Measurements from ENCODE around the gene SLC12A5. TPM values are rescaled to one million over a fixed set of nuclear protein-coding genes. Genes with fewer than 3 reads are reported as not detected.
A peak's percentile ranks its signal among the peaks of the same experiment; 100 is the strongest.

SLC12A5 gene
- total and polyA plus RNA-seq, 5 donors, result 1.1 to 6.6 (median 3.0) TPM

DNA sequence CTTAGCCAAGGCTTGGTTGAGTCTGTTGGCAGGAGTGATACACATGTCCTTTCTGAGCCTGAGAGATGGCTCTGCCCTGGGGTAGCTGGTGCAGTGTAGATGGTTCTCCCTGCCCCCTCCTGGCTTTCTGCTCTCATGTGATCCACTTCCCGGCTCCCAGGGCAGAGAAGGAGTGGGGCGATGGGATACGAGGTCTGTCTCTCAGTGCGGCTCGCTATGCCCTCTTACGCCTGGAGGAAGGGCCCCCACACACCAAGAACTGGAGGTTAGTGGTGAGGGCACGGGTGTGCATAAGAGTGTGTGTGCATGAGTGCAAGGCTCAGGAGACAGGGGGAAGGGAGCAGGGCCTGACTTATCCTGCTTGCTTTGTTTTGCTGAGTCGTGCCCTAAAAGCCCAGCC, 18.8 kb downstream of the SLC12A5 start:
- Histone ChIP-seq H3K9me3 (ENCODE audit: control insufficient read depth, low read length) (no peaks in the 10 kb centered on the region), H3K27ac (ENCODE audit: low read length) (no peak overlapping the region), H3K27me3 (ENCODE audit: control insufficient read depth, insufficient read depth) (no peaks in the 10 kb centered on the region), H3K4me1 (ENCODE audit: control insufficient read depth, insufficient read depth, low read length) (no peaks in the 10 kb centered on the region), H3K4me3 (ENCODE audit: low read length) (no peak overlapping the region)
- intact Hi-C loops (cut with DNase I), result no loop called here
- DNase-seq (no peak), ATAC-seq (no peak)
- 67% methylated on average over 8 of the region's 8 CpGs for WGBS

GRCh38 chr20:46049190-46049589, 20.2 kb downstream of the SLC12A5 start:
- no peaks in the 10 kb centered on the region for H3K4me1 ChIP-seq (ENCODE audit: control insufficient read depth, insufficient read depth, low read length)
- DNase-seq (no peak), ATAC-seq (no peak)
- intact Hi-C loops (cut with DNase I), result no loop called here
- H3K4me3 ChIP-seq (ENCODE audit: low read length), result no peak overlapping the region
- WGBS, result 86% methylated on average over 4 of the region's 4 CpGs
- no peaks in the 10 kb centered on the region for H3K27me3 ChIP-seq (ENCODE audit: control insufficient read depth, insufficient read depth)
- H3K27ac ChIP-seq (ENCODE audit: low read length), result no peak overlapping the region
- no peaks in the 10 kb centered on the region for H3K9me3 ChIP-seq (ENCODE audit: control insufficient read depth, low read length)

DNA sequence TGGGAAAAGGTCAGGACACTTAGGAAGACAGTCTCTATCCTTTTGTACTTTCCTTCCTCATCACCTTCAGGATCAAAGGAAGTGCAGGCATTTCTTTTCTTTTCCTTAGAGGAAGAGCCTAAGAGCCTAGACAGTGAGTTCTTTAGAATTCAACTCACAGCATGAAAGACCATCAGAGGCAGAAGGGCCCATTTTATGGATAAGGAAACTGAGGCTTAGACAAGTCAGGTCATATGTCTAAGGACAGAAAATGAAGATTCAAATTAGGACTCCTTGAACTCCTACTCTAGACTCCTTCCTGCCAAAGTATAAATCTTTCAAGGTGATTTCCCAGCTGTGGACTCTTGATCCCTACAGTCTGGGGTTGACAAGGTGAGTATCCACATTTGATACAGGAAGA, 20.8 kb downstream of the SLC12A5 start:
- no peaks in the 10 kb centered on the region for H3K9me3 ChIP-seq (ENCODE audit: control insufficient read depth, low read length)
- ATAC-seq (no peak), DNase-seq (no peak)
- H3K27ac ChIP-seq (ENCODE audit: low read length), result no peak overlapping the region
- no peak overlapping the region for H3K4me3 ChIP-seq (ENCODE audit: low read length)
- no peaks in the 10 kb centered on the region for H3K4me1 ChIP-seq (ENCODE audit: control insufficient read depth, insufficient read depth, low read length)
- intact Hi-C loops (cut with DNase I), result no loop called here
- H3K27me3 ChIP-seq (ENCODE audit: control insufficient read depth, insufficient read depth), result no peaks in the 10 kb centered on the region

DNA sequence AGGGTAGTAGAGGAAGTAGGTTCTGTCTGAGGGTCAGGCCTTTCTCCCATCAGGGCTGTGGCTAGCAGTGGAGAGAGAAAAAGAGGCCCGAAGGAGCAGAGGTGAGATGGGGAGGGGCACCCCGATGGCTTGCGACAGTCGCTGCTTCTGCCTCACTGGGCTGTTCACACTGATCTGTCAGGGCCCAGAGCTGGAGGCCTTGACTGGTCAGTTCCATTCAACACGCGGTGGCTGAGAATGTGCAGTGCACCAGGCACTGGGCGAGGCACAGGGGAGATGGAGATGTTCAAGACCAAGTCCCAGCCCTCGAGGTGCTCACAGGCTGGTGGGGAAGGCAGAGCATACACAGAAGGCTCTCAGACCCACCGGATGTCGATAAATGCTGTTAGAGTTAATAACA, 21.4 kb downstream of the SLC12A5 start:
- DNase-seq (no peak), ATAC-seq (no peak)
- WGBS, result 61% methylated on average over 10 of the region's 10 CpGs
- Histone ChIP-seq H3K4me1 (ENCODE audit: control insufficient read depth, insufficient read depth, low read length) (no peaks in the 10 kb centered on the region), H3K27ac (ENCODE audit: low read length) (no peak overlapping the region), H3K27me3 (ENCODE audit: control insufficient read depth, insufficient read depth) (no peaks in the 10 kb centered on the region), H3K9me3 (ENCODE audit: control insufficient read depth, low read length) (no peaks in the 10 kb centered on the region), H3K4me3 (ENCODE audit: low read length) (no peak overlapping the region)
- intact Hi-C loops (cut with DNase I), result no loop called here

- intact Hi-C loops (cut with DNase I), result no loop called here
- Histone ChIP-seq H3K4me3 (ENCODE audit: low read length) (no peak overlapping the region), H3K4me1 (ENCODE audit: control insufficient read depth, insufficient read depth, low read length) (no peaks in the 10 kb centered on the region), H3K9me3 (ENCODE audit: control insufficient read depth, low read length) (no peaks in the 10 kb centered on the region), H3K27ac (ENCODE audit: low read length) (no peak overlapping the region), H3K27me3 (ENCODE audit: control insufficient read depth, insufficient read depth) (no peaks in the 10 kb centered on the region)
- DNase-seq, result no peak
- ATAC-seq, result no peak
Observed at GRCh38 chr20:46050885-46051284, 21.9 kb downstream of the SLC12A5 start.

GRCh38 chr20:46051556-46052308, 22.7 kb downstream of the SLC12A5 start:
- intact Hi-C loops (cut with DNase I), result no loop called here
- DNase-seq (no peak), ATAC-seq (no peak)
- no peak overlapping the region for H3K4me3 ChIP-seq (ENCODE audit: low read length)
- no peaks in the 10 kb centered on the region for H3K27me3 ChIP-seq (ENCODE audit: control insufficient read depth, insufficient read depth)
- no peaks in the 10 kb centered on the region for H3K4me1 ChIP-seq (ENCODE audit: control insufficient read depth, insufficient read depth, low read length)
- WGBS, result 67% methylated on average over 19 of the region's 19 CpGs
- no peaks in the 10 kb centered on the region for H3K9me3 ChIP-seq (ENCODE audit: control insufficient read depth, low read length)
- no peak overlapping the region for H3K27ac ChIP-seq (ENCODE audit: low read length)

DNA sequence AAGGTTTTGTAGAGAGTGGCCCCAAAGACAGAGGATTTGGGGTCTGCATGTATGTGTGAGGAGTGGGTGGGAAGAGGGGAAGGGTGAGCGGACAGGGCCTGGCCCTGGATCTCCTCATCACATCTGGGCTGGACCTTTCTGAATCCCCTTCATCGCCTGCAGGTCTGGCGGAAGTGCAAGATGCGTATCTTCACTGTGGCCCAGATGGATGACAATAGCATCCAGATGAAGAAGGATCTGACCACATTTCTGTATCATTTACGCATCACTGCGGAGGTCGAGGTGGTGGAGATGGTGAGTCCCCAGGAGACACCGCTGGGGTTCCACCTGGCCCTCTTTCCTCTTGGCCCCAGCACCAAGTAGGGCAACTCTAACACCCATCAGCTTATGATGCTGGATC, 24.4 kb downstream of the SLC12A5 start:
- no peak for DNase-seq
- no peak overlapping the region for H3K4me3 ChIP-seq (ENCODE audit: low read length)
- no peak for ATAC-seq
- intact Hi-C loops (cut with DNase I), result no loop called here
- 89% methylated on average over 8 of the region's 8 CpGs for WGBS
- no peaks in the 10 kb centered on the region for H3K9me3 ChIP-seq (ENCODE audit: control insufficient read depth, low read length)
- no peak overlapping the region for H3K27ac ChIP-seq (ENCODE audit: low read length)
- peaks cover 6% of the 10 kb centered on the region for H3K4me1 ChIP-seq (ENCODE audit: control insufficient read depth, insufficient read depth, low read length)
- H3K27me3 ChIP-seq (ENCODE audit: control insufficient read depth, insufficient read depth), result no peaks in the 10 kb centered on the region

DNA sequence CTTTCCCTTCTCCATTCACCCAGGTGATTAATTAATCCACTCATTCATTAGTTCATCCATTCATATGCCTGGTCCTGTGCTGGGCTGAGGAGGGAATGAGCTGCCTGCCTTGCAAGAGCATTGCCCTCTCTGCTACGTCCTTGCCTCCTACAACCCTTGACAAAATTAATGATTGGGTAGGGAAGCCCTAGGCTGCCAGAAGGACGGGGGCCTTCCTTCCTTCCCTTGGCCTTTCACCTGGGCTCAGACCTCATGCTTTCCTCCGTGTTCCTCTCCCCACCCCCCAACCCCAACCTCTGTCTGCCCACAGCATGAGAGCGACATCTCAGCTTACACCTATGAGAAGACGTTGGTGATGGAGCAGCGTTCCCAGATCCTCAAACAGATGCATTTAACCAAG, 25.6 kb downstream of the SLC12A5 start:
- DNase-seq, result no peak
- no peak overlapping the region for H3K4me3 ChIP-seq (ENCODE audit: low read length)
- H3K27me3 ChIP-seq (ENCODE audit: control insufficient read depth, insufficient read depth), result no peaks in the 10 kb centered on the region
- H3K4me1 ChIP-seq (ENCODE audit: control insufficient read depth, insufficient read depth, low read length), result peaks cover 6% of the 10 kb centered on the region
- intact Hi-C loops (cut with DNase I), result no loop called here
- no peak for ATAC-seq
- H3K9me3 ChIP-seq (ENCODE audit: control insufficient read depth, low read length), result no peaks in the 10 kb centered on the region
- 48% methylated on average over 6 of the region's 6 CpGs for WGBS
- H3K27ac ChIP-seq (ENCODE audit: low read length), result no peak overlapping the region

GRCh38 chr20:46055269-46055668, 26.3 kb downstream of the SLC12A5 start:
- H3K9me3 ChIP-seq (ENCODE audit: control insufficient read depth, low read length), result no peaks in the 10 kb centered on the region
- no peak overlapping the region for H3K4me3 ChIP-seq (ENCODE audit: low read length)
- ATAC-seq (no peak), DNase-seq (no peak)
- no peak overlapping the region for H3K27ac ChIP-seq (ENCODE audit: low read length)
- peaks cover 6% of the 10 kb centered on the region for H3K4me1 ChIP-seq (ENCODE audit: control insufficient read depth, insufficient read depth, low read length)
- intact Hi-C loops (cut with DNase I), result no loop called here
- H3K27me3 ChIP-seq (ENCODE audit: control insufficient read depth, insufficient read depth), result no peaks in the 10 kb centered on the region
- 40% methylated on average over 1 of the region's 1 CpG for WGBS

DNA sequence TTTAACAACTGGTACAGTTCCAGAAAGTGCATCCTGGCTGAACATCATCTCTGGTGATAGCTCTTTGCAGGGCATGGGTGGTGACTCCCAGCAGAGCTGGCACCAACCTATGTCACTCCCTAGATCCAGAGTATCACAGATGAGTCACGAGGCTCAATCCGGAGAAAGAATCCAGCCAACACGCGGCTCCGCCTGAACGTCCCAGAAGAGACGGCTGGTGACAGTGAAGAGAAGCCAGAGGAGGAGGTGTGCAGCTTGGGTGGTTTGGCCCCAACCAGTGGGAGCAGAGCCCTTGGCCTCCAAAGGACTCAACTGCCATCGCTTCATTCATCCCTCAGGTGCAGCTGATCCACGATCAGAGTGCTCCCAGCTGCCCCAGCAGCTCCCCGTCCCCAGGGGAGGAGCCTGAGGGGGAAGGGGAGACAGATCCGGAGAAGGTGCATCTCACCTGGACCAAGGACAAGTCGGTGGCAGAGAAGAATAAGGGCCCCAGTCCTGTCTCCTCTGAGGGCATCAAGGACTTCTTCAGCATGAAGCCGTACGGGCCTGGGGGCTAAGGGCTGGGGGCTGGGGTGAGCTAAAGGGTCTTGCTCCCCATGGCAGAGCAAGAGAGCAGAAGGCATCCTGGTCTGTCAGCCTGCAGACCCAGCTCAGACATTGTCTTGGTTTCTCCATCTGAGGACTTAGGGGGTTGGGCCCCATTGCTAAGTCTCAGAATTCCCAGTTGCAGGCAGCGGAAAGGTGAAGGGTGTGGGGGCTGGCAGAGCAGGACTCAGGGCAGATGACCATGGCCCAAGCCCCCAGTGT, 27.2 kb downstream of the SLC12A5 start:
- intact Hi-C loops (cut with DNase I), result no loop called here
- H3K4me1 ChIP-seq (ENCODE audit: control insufficient read depth, insufficient read depth, low read length), result peaks cover 6% of the 10 kb centered on the region
- no peak overlapping the region for H3K4me3 ChIP-seq (ENCODE audit: low read length)
- H3K9me3 ChIP-seq (ENCODE audit: control insufficient read depth, low read length), result no peaks in the 10 kb centered on the region
- no peaks in the 10 kb centered on the region for H3K27me3 ChIP-seq (ENCODE audit: control insufficient read depth, insufficient read depth)
- 74% methylated on average over 15 of the region's 15 CpGs for WGBS
- DNase-seq (no peak), ATAC-seq (no peak)
- H3K27ac ChIP-seq (ENCODE audit: low read length), result no peak overlapping the region

DNA sequence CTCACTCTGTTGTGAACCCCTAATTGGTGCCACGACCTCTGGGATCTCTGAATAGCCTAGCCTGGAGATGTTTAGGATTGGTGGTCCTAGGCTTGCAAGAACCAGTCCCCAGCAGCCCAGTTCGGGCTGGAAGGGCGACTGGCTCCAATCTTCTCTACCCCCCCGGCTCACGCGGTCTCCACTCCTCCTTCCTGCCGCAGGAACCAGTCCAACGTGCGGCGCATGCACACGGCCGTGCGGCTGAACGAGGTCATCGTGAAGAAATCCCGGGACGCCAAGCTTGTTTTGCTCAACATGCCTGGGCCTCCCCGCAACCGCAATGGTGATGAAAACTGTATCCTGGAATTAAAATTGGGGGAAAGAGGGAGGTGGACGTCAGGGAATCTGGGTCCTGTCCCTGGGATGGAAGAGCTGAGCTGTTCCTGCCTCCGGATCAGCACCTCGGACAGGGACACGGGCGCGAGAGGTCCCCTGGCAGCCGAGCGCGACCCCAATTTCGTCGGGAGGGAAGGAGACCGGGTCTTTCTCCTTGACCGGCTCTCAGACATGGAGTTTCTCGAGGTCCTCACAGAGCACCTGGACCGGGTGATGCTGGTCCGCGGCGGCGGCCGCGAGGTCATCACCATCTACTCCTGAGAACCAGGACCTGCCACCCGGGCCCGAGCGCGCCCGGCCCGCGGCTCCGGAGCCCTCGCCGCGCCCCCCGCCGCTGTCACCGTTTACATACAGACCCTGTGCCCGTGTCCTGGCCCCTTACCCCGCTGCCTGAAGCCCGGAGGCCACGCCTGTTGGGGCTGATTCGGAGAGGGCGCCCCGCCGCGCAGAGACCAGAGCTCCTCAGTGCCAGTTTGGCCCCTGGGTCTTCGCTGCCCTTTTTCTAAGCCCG, 28.2 kb downstream of the SLC12A5 start:
- peak; percentile 62 to 87 (median 84) for DNase-seq
- peaks cover 6% of the 10 kb centered on the region for H3K4me1 ChIP-seq (ENCODE audit: control insufficient read depth, insufficient read depth, low read length)
- 14% methylated on average over 65 of the region's 65 CpGs for whole genome bisulfite sequencing
- peak; percentile 25 to 39 for ATAC-seq
- H3K4me3 ChIP-seq (ENCODE audit: low read length), result no peak overlapping the region
- H3K9me3 ChIP-seq (ENCODE audit: control insufficient read depth, low read length), result no peaks in the 10 kb centered on the region
- no peak overlapping the region for H3K27ac ChIP-seq (ENCODE audit: low read length)
- intact Hi-C loops (cut with DNase I), result no loop called here
- no peaks in the 10 kb centered on the region for H3K27me3 ChIP-seq (ENCODE audit: control insufficient read depth, insufficient read depth)

Data from right cardiac atrium (tissue), 5 donors.